Measurements from ENCODE around the gene CTNNBL1.

- TF ChIP-seq CREB1 (CRISPR knock-in tag; IDR thresholded peaks at IDR 0.05) (no peak), FOXK1 (CRISPR knock-in tag; IDR thresholded peaks at IDR 0.05) (no peak), JUN (CRISPR knock-in tag; IDR thresholded peaks at IDR 0.05) (no peak)
Measured at GRCh38 chr20:37828684-37829083, 134.9 kb downstream of the CTNNBL1 start.
